Measurements from ENCODE around the gene ASIP. TPM values are rescaled to one million over a fixed set of nuclear protein-coding genes. Genes with fewer than 3 reads are reported as not detected.
"Not testable (repeated sequence)": the region's sequence is repeated elsewhere in the genome, so short reads cannot be mapped to it uniquely, and the experiment has no call there.

Gene ASIP
- total and polyA plus RNA-seq, 2 donors (not counting 1 experiment from before 2014, with no cell fraction given), result not detected

DNA sequence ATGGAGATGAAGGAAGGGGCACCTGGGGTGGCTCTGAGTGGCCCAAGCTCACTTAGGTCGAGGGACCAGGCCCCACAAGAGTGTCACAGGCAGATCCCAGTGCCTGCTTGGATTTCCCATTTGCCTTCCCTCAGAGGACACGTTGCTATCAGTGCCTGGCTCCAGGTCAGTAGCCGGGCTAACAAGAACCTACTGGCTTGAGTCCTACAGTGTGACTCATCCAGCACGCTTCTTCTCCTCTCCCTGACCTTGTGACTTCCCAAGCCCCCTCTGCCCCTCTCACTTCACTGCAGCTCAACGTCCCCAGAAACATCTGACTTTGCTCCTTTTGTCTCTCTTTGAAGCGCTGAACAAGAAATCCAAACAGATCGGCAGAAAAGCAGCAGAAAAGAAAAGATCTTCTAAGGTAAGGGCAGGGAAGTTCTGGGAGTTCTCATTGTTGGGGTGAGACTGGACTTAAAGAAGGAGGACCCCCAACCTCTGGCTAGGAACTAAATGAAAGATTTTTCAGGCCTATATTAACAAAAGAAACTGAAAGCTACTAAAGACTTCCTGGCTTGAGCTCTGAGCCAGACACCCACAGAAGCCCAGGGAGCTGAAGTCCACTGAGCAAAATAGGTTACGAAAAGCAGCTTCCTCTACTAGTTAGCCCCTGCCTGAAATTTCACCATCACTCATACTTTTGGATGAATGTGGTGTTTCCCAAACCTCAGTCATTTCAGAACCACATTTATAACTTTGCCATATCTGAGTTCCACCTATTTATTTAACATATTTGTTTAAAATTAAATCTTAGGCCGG is 21.5 kb downstream of the ASIP start:
- TF ChIP-seq EZH2 (IDR thresholded peaks at IDR 0.05; ENCODE audit: low read length, missing control alignments), result no peak
- no peak for TF ChIP-seq CTCF (conservative IDR thresholded peaks at IDR 0.05 in 1 of 2, IDR thresholded peaks at IDR 0.05 in 1 of 2; ENCODE audit: low read depth in 1 of 2, low read length in 2 of 2)
- no peaks in the 10 kb centered on the region for H3K79me2 ChIP-seq (ENCODE audit: control insufficient read depth, insufficient read depth, low read length)
- no peaks in the 10 kb centered on the region for H3K36me3 ChIP-seq (ENCODE audit: control insufficient read depth, insufficient read depth, low read length)
- H3K9me3 ChIP-seq (ENCODE audit: control insufficient read depth, insufficient read depth, low read depth, low read length), result no peaks in the 10 kb centered on the region
- H3K27ac ChIP-seq (ENCODE audit: insufficient read depth, low read length), result peak overlapping the region; percentile 31
- no peaks in the 10 kb centered on the region for H3K27me3 ChIP-seq (ENCODE audit: control insufficient read depth, insufficient read depth, low read length)
- peaks cover 6% of the 10 kb centered on the region for H3K4me1 ChIP-seq (ENCODE audit: control insufficient read depth, extremely low read depth, insufficient read depth, low read length)
- peak overlapping the region in 2 of 4 experiments; percentile 6 to 21 for H3K4me3 ChIP-seq (replicated peaks in 1 of 4; ENCODE audit: control extremely low read depth in 1 of 4, insufficient read depth in 1 of 4, low read depth in 3 of 4, low read length in 4 of 4)
- H2AFZ ChIP-seq (ENCODE audit: low read length), result peak overlapping the region; percentile 85
- H3K4me2 ChIP-seq (ENCODE audit: extremely low read depth, insufficient read depth, low read length), result peak overlapping the region; percentile 79
- DNase-seq (ENCODE audit: low read depth in 2 of 2), result peak; percentile 56 to 63
- H4K20me1 ChIP-seq (ENCODE audit: control insufficient read depth, extremely low read depth, insufficient read depth, low read length), result no peaks in the 10 kb centered on the region
- H3K9ac ChIP-seq (ENCODE audit: insufficient read depth, low read length), result peak overlapping the region; percentile 26

DNA sequence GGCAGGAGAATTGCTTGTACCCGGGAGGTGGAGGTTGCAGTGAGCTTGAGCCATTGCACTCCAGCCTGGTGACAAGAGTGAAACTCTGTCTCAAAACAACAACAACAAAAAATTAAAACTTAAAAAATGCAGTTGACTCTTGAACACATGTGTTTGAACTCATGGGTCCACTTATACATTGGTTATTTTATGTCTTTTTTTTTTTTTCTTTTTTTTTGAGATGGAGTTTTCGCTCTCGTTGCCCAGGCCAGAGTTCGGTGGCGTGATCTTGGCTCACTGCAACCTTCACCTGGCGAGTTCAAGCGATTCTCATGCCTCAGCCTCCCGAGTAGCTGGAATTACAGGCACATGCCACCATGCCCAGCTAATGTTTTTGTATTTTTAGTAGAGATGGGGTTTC is 22.2 kb downstream of the ASIP start:
- not testable (repeated sequence) for H3K4me1 ChIP-seq (ENCODE audit: control insufficient read depth, extremely low read depth, insufficient read depth, low read length); H3K9me3 ChIP-seq (ENCODE audit: control insufficient read depth, insufficient read depth, low read depth, low read length); H3K36me3 ChIP-seq (ENCODE audit: control insufficient read depth, insufficient read depth, low read length); H3K79me2 ChIP-seq (ENCODE audit: control insufficient read depth, insufficient read depth, low read length); H2AFZ ChIP-seq (ENCODE audit: low read length); H3K9ac ChIP-seq (ENCODE audit: insufficient read depth, low read length); H3K27ac ChIP-seq (ENCODE audit: insufficient read depth, low read length); H3K4me3 ChIP-seq (replicated peaks in 1 of 4; ENCODE audit: control extremely low read depth in 1 of 4, insufficient read depth in 1 of 4, low read depth in 3 of 4, low read length in 4 of 4); DNase-seq (ENCODE audit: low read depth in 2 of 2); H3K27me3 ChIP-seq (ENCODE audit: control insufficient read depth, insufficient read depth, low read length); H4K20me1 ChIP-seq (ENCODE audit: control insufficient read depth, extremely low read depth, insufficient read depth, low read length); H3K4me2 ChIP-seq (ENCODE audit: extremely low read depth, insufficient read depth, low read length)

DNA sequence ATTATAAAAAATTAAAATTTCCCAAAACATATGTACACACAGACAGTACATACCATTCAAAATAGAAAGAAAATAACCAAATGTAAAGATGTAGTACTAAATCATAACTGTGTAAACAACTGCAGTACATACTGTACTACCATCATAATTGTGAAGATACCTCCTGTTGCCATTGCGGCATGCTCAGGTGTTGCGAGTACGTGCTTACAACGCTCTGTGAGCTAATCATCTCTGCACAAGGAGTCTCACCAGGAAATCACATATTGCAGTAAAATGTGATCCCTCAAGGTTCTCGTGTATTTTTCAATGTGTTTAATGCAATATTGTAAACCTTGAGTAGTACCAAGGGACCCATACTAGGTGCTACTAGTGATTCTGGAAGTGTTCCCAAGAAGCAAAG is 22.9 kb downstream of the ASIP start:
- no peak overlapping the region for H3K4me3 ChIP-seq (replicated peaks in 1 of 4; ENCODE audit: control extremely low read depth in 1 of 4, insufficient read depth in 1 of 4, low read depth in 3 of 4, low read length in 4 of 4)
- H3K79me2 ChIP-seq (ENCODE audit: control insufficient read depth, insufficient read depth, low read length), result no peaks in the 10 kb centered on the region
- H3K27me3 ChIP-seq (ENCODE audit: control insufficient read depth, insufficient read depth, low read length), result no peaks in the 10 kb centered on the region
- TF ChIP-seq CTCF (conservative IDR thresholded peaks at IDR 0.05 in 1 of 2, IDR thresholded peaks at IDR 0.05 in 1 of 2; ENCODE audit: low read depth in 1 of 2, low read length in 2 of 2) (no peak), EZH2 (IDR thresholded peaks at IDR 0.05; ENCODE audit: low read length, missing control alignments) (no peak)
- H3K27ac ChIP-seq (ENCODE audit: insufficient read depth, low read length), result no peak overlapping the region
- no peaks in the 10 kb centered on the region for H3K9me3 ChIP-seq (ENCODE audit: control insufficient read depth, insufficient read depth, low read depth, low read length)
- no peak for DNase-seq (ENCODE audit: low read depth in 2 of 2)
- no peaks in the 10 kb centered on the region for H4K20me1 ChIP-seq (ENCODE audit: control insufficient read depth, extremely low read depth, insufficient read depth, low read length)
- no peak overlapping the region for H3K9ac ChIP-seq (ENCODE audit: insufficient read depth, low read length)
- no peak overlapping the region for H3K4me2 ChIP-seq (ENCODE audit: extremely low read depth, insufficient read depth, low read length)
- H3K36me3 ChIP-seq (ENCODE audit: control insufficient read depth, insufficient read depth, low read length), result no peaks in the 10 kb centered on the region
- no peak overlapping the region for H2AFZ ChIP-seq (ENCODE audit: low read length)
- peaks cover 6% of the 10 kb centered on the region for H3K4me1 ChIP-seq (ENCODE audit: control insufficient read depth, extremely low read depth, insufficient read depth, low read length)
